ENCODE data around the gene CEP55.
"Not testable (repeated sequence)": the region's sequence is repeated elsewhere in the genome, so short reads cannot be mapped to it uniquely, and the experiment has no call there.

The CEP55 gene

DNA sequence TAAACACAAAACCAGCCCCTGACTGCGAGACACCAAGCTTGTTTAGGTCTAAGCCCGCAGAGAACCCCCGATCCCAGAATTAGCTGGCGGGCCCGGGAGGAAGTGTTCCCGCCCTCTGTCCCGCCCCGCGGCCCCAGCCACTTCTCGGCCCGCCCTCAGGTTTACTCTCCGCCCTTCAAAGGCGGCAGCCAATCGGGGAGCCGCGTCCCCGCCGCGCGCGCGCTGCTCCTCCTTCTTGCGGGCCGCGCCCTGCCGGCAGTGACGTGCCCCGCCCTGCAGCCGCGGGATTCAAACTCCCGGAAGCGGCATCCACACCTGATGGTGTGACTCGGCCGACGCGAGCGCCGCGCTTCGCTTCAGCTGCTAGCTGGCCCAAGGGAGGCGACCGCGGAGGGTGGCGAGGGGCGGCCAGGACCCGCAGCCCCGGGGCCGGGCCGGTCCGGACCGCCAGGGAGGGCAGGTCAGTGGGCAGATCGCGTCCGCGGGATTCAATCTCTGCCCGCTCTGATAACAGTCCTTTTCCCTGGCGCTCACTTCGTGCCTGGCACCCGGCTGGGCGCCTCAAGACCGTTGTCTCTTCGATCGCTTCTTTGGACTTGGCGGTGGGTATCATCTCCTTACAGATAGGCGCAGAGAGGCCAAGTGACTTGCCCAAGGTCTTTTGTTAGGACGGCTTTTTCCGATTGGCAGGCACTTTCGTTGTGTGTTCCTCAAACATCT lies at the start of gene CEP55:
Gene CEP55, plus strand, starts transcription at position 291 of the 720 bp plus-strand sequence. CDS start 3,440 bp downstream, outside the sequence.
- peak; percentile 95 for DNase-seq

DNA sequence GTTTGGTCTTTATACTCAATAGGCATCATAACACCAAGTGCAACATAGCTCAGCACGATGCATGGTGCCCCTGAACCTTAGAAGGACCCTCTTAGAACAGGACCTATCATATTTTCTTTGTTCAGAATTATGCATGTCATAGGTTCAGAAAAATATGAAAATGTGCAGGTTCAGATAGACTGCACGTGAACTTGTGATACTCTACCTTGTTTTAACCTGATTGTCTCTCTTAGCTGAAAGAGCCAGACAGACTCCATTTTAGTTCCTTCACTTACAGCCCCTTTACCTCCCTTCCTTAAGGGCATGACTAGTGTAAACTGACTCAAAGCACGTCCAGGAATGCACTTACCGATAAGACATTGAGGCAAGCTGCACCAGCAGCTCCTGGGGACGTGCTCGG lies 49.4 kb upstream of the CEP55 start:
- DNase-seq, result no peak

GRCh38 chr10:93447970-93448369 lies 48.4 kb upstream of the CEP55 start:
- DNase-seq, result no peak

- no peak for DNase-seq
Observed at GRCh38 chr10:93451244-93451947, 45.0 kb upstream of the CEP55 start.

GRCh38 chr10:93452143-93452542 lies 44.3 kb upstream of the CEP55 start:
- no peak for DNase-seq

DNA sequence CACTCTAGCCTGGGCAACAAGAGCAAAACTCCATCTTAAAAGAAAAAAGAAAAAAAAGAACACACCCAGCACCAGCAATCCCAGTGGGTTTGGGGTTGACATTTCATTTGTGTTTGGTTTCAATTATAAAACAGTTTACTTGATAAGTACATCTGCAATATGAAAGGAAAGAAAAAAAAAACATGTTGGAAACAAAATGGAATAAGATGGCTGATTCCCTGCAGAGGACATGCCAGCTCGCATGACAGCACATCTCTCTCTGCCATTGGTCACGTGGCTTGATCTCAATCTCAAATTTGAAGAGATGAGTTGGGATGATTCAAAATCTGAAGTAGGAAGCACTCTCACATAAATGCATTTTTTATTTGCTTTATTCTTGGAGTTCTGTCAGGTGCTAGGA lies 42.3 kb upstream of the CEP55 start:
- DNase-seq, result no peak

- no peak for DNase-seq
Observed at GRCh38 chr10:93454736-93455135, 41.7 kb upstream of the CEP55 start.

DNA sequence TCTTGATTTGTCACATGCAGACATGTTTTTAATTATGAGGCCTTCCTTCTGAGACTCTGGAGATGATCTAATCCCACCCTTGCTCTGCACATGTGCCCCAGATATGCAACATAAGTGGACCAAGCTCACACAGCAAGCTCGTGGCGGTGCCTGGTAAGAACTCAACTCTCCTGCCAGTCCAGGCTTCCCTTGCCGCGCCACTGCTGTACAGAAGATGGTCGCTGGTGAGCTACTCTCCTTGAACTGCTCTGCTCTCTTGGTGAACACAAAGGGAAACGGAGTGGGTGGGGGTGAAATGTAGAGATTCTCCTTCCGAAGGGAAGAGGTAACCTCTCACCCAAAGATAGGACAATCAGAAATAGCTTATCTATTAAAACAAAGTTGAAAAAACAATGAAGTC lies 39.9 kb upstream of the CEP55 start:
- DNase-seq, result peak; percentile 76

DNA sequence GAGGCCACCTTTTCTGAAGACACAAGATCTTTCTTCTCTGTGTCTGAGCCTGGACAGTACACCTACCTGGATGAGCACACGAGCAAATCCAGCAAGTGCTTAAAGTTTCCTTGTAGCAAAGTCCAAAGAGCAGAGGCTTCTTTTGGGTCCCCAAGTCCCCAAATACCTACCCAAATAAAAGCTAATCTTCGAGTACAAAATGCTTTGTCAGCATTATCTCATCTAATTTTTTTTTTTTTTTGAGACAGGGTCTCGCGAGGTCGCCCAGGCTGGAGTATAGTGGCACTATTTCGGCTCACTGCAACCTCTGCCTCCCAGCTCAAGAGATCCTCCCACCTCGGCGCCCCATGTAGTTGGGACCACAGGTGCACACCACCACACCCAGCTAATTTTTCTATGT lies 38.9 kb upstream of the CEP55 start:
- DNase-seq, result no peak

DNA sequence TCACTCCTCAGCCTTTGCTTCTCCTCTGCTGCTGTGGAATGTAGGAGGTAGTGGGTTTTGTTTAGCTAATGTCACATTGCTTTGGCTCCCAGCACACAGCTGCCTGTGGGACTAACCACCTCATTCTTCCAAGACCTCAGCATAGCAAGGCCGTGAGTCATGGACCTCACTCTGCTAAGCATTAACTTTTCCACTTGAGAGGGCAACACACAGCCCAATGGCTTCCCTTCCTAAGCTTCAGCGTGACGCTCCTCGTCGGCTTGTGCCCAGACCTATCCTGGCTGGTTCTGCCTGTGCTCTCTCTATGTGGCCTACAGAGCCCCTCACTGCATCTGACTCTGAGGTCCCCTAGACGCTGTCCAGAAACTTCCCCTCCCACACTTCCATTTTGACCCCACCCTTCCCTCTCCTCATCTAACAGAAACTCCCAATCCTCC lies 37.6 kb upstream of the CEP55 start:
- peak; percentile 100 for DNase-seq

- DNase-seq, result peak; percentile 36
Observed at GRCh38 chr10:93459466-93459865, 36.9 kb upstream of the CEP55 start.

GRCh38 chr10:93461109-93461806 lies 35.2 kb upstream of the CEP55 start:
- peak; percentile 45 for DNase-seq

- DNase-seq, result peak; percentile 41
Observed at GRCh38 chr10:93461807-93462178, 34.6 kb upstream of the CEP55 start.

- no peak for DNase-seq
Observed at GRCh38 chr10:93462371-93462770, 34.0 kb upstream of the CEP55 start.

- DNase-seq, result peak; percentile 86
Observed at GRCh38 chr10:93462881-93463280, 33.5 kb upstream of the CEP55 start.

- DNase-seq, result peak; percentile 81
Observed at GRCh38 chr10:93463723-93464476, 32.5 kb upstream of the CEP55 start.

GRCh38 chr10:93464776-93465388 lies 31.5 kb upstream of the CEP55 start:
- DNase-seq, result peak; percentile 41

GRCh38 chr10:93465806-93466675 lies 30.4 kb upstream of the CEP55 start:
- peak; percentile 93 for DNase-seq

GRCh38 chr10:93467635-93468034 lies 28.8 kb upstream of the CEP55 start:
- not testable (repeated sequence) for DNase-seq

DNA sequence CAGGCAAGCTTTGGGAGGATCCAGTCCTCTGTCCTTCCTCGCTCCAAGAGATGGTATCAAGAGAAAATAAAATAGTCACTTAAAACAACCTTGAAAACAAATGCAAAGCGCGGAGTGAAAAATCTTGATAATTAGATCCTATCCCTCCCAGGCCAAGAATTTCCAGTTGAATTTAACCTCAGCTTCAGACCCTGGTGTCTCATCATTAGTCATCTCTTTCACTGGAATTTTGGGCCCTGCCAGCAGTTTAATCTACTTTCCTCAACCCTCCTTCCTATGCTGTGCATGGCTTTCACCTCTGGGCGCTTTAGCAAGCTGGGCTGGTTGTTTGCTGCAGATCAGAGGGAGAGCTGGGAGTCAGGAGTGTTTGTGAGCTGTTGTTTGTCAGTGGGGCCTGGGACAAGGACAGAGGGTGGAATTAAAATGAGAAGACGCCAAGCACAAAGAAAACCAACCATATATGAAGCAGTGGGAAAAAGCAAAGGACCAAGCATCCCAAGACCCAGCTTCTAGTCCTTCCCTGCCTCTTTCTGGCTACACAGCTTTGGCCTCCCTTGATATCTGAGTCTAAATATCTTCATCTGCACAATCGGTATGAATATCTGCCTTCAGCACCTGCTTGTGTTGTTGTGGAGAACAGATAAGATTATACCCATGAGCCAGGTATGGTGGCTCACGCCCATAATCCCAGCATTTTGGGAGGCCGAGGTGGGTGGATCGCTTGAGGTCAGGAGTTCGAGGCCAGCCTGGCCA lies 27.8 kb upstream of the CEP55 start:
- peak; percentile 97 for DNase-seq

- DNase-seq, result no peak
Observed at GRCh38 chr10:93469454-93469853, 27.0 kb upstream of the CEP55 start.

Data from fibroblast of skin of right biceps (primary cell).